ENCODE measurements around the gene MAOB. TPM values are rescaled to one million over a fixed set of nuclear protein-coding genes. Genes with fewer than 3 reads are reported as not detected.

Gene MAOB
- total and polyA plus RNA-seq, 9 of the 15 experiments (the other 6 are each of a cell fraction or from before 2014, with no cell fraction given) = 0.05 to 0.09 TPM; not detected in 7

DNA sequence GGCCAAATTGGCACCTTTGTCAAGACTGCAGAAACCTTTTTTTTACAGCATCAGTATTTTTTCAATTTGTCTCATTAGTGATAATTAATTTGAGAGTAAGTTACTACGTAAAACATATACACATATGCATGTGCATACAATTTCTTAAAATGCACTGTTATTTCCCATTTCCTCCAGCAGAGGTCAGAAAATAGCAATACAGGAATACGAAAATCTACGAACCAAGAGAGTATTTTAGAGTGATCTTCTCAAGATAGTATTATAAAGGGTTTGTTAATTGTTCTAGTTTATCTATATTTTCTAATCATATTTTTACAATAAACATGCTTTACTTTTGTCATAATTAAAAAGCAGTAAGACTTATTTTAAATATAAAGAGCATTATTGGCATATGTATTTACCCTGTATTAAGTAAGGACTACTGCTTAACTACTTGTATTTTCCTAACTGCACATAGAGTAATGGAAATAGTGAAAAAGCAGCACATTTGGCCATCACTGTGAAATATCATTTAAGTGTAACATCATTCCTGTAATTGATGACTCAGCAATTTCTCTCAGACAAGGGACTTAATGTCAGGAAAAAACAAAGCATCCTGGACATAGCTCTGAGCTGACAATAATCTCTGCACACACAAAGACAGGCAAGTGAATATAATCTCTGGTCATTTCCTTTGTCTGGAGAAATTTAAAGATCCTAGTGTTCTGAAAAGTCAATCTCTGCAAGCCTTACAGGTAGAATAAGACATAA, 45.6 kb downstream of the MAOB start (continued):
- TF ChIP-seq ZNF274 (IDR thresholded peaks at IDR 0.05; ENCODE audit: borderline replicate concordance, low read depth, low read length) (no peak), C11orf30 (IDR thresholded peaks at IDR 0.05; ENCODE audit: low read depth) (peak; percentile 91), MIER1 (IDR thresholded peaks at IDR 0.05; ENCODE audit: low read depth) (no peak), EHMT2 (IDR thresholded peaks at IDR 0.05) (no peak), E2F5 (CRISPR knock-in tag; IDR thresholded peaks at IDR 0.05) (no peak), U2AF1 (optimal IDR thresholded peaks at IDR 0.05; ENCODE audit: low read depth, low read length) (no peak), TAF9B (IDR thresholded peaks at IDR 0.05; ENCODE audit: partially characterized antibody) (no peak), KDM5B (IDR thresholded peaks at IDR 0.05; ENCODE audit: insufficient replicate concordance, low read depth, low read length) (no peak), SAP30 (IDR thresholded peaks at IDR 0.05; ENCODE audit: borderline replicate concordance, insufficient read depth, low read depth, low read length, poor library complexity, severe bottlenecking) (no peak), MAFG (tag; conservative IDR thresholded peaks at IDR 0.05) (peak; percentile 95), ZFP30 (CRISPR knock-in tag; IDR thresholded peaks at IDR 0.05; ENCODE audit: borderline replicate concordance) (no peak), OTX1 (CRISPR knock-in tag; IDR thresholded peaks at IDR 0.05) (no peak), HNRNPH1 (optimal IDR thresholded peaks at IDR 0.05; ENCODE audit: low read depth, low read length) (no peak), BACH1 (tag; IDR thresholded peaks at IDR 0.05) (peak; percentile 60; the same call in 1 of the 2 replicates), POLR3A (IDR thresholded peaks at IDR 0.05; ENCODE audit: borderline replicate concordance, extremely low read depth, insufficient read depth, insufficient read length) (no peak)
- TF ChIP-seq, protein P1, sequence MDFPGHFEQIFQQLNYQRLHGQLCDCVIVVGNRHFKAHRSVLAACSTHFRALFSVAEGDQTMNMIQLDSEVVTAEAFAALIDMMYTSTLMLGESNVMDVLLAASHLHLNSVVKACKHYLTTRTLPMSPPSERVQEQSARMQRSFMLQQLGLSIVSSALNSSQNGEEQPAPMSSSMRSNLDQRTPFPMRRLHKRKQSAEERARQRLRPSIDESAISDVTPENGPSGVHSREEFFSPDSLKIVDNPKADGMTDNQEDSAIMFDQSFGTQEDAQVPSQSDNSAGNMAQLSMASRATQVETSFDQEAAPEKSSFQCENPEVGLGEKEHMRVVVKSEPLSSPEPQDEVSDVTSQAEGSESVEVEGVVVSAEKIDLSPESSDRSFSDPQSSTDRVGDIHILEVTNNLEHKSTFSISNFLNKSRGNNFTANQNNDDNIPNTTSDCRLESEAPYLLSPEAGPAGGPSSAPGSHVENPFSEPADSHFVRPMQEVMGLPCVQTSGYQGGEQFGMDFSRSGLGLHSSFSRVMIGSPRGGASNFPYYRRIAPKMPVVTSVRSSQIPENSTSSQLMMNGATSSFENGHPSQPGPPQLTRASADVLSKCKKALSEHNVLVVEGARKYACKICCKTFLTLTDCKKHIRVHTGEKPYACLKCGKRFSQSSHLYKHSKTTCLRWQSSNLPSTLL (IDR thresholded peaks at IDR 0.05) = no peak
- TF ChIP-seq, protein P2, sequence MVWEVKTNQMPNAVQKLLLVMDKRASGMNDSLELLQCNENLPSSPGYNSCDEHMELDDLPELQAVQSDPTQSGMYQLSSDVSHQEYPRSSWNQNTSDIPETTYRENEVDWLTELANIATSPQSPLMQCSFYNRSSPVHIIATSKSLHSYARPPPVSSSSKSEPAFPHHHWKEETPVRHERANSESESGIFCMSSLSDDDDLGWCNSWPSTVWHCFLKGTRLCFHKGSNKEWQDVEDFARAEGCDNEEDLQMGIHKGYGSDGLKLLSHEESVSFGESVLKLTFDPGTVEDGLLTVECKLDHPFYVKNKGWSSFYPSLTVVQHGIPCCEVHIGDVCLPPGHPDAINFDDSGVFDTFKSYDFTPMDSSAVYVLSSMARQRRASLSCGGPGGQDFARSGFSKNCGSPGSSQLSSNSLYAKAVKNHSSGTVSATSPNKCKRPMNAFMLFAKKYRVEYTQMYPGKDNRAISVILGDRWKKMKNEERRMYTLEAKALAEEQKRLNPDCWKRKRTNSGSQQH (CRISPR knock-in tag; IDR thresholded peaks at IDR 0.05) = no peak

Data from K562 (cell line).